Measurements from ENCODE around the gene DACH1.

The DACH1 gene

DNA sequence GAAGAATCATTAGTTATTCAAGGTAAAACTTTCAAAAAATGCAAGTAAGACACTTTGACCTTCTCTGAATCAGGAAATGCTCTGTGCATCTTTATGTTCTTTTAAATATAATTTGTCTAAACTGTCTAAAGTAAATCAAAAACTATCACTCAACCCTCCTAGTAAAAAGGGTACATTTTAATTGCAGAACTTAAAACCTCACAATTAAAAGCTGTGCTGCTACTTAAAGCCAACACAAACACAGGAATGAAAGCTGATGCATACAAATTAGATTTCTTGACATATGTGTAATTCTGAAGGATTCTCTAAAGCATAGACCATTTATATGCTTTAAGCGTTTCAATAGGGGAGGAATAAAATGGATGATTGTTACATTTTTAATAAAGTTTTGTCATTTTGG, 58.3 kb downstream of the DACH1 start:
- H3K4me3 ChIP-seq (ENCODE audit: low read depth in 1 of 2, low read length in 2 of 2) = no peak overlapping the region
- no peak overlapping the region for H3K27ac ChIP-seq (ENCODE audit: low read depth, low read length)
- H3K9ac ChIP-seq (ENCODE audit: low read depth in 1 of 2, low read length in 2 of 2) = no peak overlapping the region
- no peaks in the 10 kb centered on the region for H3K4me1 ChIP-seq (ENCODE audit: control insufficient read depth in 1 of 2, insufficient read depth in 2 of 2, low read length in 2 of 2)
- no peaks in the 10 kb centered on the region for H3K36me3 ChIP-seq (ENCODE audit: control insufficient read depth in 1 of 2, insufficient read depth in 2 of 2, low read length in 2 of 2)
- no peaks in the 10 kb centered on the region for H3K9me3 ChIP-seq (ENCODE audit: control insufficient read depth in 1 of 2, low read length in 2 of 2)
- no peaks in the 10 kb centered on the region for H3K27me3 ChIP-seq (ENCODE audit: control insufficient read depth in 1 of 2, insufficient read depth in 2 of 2, low read length in 2 of 2)

DNA sequence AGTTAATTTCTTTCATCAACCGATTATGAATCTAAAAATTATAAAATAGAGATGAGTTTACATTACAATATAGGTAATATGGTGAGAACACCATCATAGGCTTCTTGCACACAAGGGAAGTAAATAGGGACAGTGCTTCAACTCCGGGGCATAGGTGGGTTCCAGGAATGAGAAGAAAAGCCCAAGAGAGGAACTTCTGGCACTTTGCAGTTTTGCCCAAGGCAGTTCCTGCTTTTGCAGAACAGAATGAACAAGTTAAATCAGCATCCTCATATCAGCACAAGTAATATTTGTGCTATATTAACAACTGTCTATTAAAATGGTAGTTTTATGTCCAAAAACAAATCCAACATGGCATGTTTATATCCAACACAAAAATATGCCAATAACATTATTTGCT, 60.1 kb downstream of the DACH1 start:
- H3K27me3 ChIP-seq (ENCODE audit: control insufficient read depth in 1 of 2, insufficient read depth in 2 of 2, low read length in 2 of 2) = no peaks in the 10 kb centered on the region
- no peak overlapping the region for H3K27ac ChIP-seq (ENCODE audit: low read depth, low read length)
- no peak overlapping the region for H3K4me3 ChIP-seq (ENCODE audit: low read depth in 1 of 2, low read length in 2 of 2)
- peaks cover 0 to 1% of the 10 kb centered on the region in 2 donors for H3K4me1 ChIP-seq (ENCODE audit: control insufficient read depth in 1 of 2, insufficient read depth in 2 of 2, low read length in 2 of 2)
- no peaks in the 10 kb centered on the region for H3K36me3 ChIP-seq (ENCODE audit: control insufficient read depth in 1 of 2, insufficient read depth in 2 of 2, low read length in 2 of 2)
- H3K9ac ChIP-seq (ENCODE audit: low read depth in 1 of 2, low read length in 2 of 2) = no peak overlapping the region
- no peaks in the 10 kb centered on the region for H3K9me3 ChIP-seq (ENCODE audit: control insufficient read depth in 1 of 2, low read length in 2 of 2)

DNA sequence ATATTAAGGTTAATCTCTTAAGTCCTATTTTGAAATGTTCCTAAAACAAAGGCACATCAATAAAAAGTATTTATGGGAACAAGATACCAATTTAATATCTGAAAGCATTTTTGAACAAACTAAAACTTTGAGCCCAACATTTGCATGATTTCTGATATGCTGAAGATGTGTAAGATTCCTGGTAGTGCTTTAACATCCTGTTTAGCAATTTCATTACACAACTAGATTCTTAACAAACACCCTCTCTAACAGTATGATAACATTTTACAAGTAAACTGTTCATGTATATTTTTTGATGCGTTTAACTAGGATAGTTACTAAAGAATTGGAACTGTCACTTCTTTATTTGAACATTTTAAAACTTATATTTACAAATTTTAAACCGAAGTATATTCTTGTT, 63.9 kb downstream of the DACH1 start:
- Histone ChIP-seq H3K9me3 (ENCODE audit: control insufficient read depth in 1 of 2, low read length in 2 of 2) (no peaks in the 10 kb centered on the region), H3K27ac (ENCODE audit: low read depth, low read length) (no peak overlapping the region), H3K9ac (ENCODE audit: low read depth in 1 of 2, low read length in 2 of 2) (no peak overlapping the region), H3K27me3 (ENCODE audit: control insufficient read depth in 1 of 2, insufficient read depth in 2 of 2, low read length in 2 of 2) (no peaks in the 10 kb centered on the region), H3K4me1 (ENCODE audit: control insufficient read depth in 1 of 2, insufficient read depth in 2 of 2, low read length in 2 of 2) (peaks cover 0 to 25% of the 10 kb centered on the region in 2 donors), H3K4me3 (ENCODE audit: low read depth in 1 of 2, low read length in 2 of 2) (no peak overlapping the region), H3K36me3 (ENCODE audit: control insufficient read depth in 1 of 2, insufficient read depth in 2 of 2, low read length in 2 of 2) (no peaks in the 10 kb centered on the region)

DNA sequence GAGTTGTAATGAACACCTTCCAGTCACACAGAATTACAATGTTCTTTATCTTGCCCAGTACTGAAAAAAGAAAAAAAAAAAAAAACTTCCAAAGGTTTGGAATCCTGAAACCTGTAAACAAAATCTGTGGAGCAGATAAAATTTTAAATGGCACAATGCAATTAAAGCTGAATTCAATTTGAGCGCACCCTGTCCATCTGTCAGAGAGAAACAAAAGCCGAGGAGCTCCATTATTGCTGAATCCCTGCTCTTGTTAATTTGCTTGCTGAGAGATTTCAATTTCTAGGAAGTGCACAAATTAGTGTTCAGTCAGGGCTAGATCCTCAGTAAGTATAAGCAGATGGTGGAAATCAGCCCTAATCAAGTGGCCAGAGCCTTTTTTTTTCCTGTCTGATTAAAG, 65.2 kb downstream of the DACH1 start:
- peaks cover 0 to 25% of the 10 kb centered on the region in 2 donors for H3K4me1 ChIP-seq (ENCODE audit: control insufficient read depth in 1 of 2, insufficient read depth in 2 of 2, low read length in 2 of 2)
- no peak overlapping the region for H3K27ac ChIP-seq (ENCODE audit: low read depth, low read length)
- no peaks in the 10 kb centered on the region for H3K36me3 ChIP-seq (ENCODE audit: control insufficient read depth in 1 of 2, insufficient read depth in 2 of 2, low read length in 2 of 2)
- no peaks in the 10 kb centered on the region for H3K27me3 ChIP-seq (ENCODE audit: control insufficient read depth in 1 of 2, insufficient read depth in 2 of 2, low read length in 2 of 2)
- no peak overlapping the region for H3K9ac ChIP-seq (ENCODE audit: low read depth in 1 of 2, low read length in 2 of 2)
- no peak overlapping the region for H3K4me3 ChIP-seq (ENCODE audit: low read depth in 1 of 2, low read length in 2 of 2)
- H3K9me3 ChIP-seq (ENCODE audit: control insufficient read depth in 1 of 2, low read length in 2 of 2) = no peaks in the 10 kb centered on the region

DNA sequence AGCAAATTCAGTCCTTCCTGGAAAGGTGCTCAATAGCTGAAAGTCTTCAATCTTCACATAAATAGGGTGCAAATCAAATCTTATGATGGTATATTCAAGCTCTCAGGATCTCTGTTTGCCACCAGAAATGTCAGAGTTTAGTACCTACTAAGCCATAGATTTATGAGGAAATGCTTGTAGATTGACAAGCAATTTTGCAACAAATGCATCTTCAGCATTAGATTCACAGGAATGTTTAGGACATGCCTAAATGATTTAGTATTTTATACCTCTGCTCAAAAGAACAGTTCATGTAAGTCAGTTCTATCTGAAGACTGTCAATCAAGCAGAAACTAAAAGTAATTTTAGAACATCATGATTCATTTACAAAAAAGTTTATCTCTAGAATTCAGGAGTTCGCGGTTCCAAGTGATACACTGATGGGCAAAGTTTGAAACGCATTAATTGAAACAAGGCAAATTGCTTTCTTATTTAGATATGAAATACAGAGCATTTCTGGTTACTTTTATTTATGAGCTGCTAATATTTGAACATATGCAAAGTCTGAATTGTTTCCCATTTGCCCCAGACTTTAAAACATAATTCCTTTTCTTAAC, 65.7 kb downstream of the DACH1 start:
- no peak overlapping the region for H3K27ac ChIP-seq (ENCODE audit: low read depth, low read length)
- H3K4me1 ChIP-seq (ENCODE audit: control insufficient read depth in 1 of 2, insufficient read depth in 2 of 2, low read length in 2 of 2) = peaks cover 0 to 25% of the 10 kb centered on the region in 2 donors
- no peak overlapping the region for H3K9ac ChIP-seq (ENCODE audit: low read depth in 1 of 2, low read length in 2 of 2)
- no peaks in the 10 kb centered on the region for H3K27me3 ChIP-seq (ENCODE audit: control insufficient read depth in 1 of 2, insufficient read depth in 2 of 2, low read length in 2 of 2)
- no peaks in the 10 kb centered on the region for H3K36me3 ChIP-seq (ENCODE audit: control insufficient read depth in 1 of 2, insufficient read depth in 2 of 2, low read length in 2 of 2)
- H3K9me3 ChIP-seq (ENCODE audit: control insufficient read depth in 1 of 2, low read length in 2 of 2) = no peaks in the 10 kb centered on the region
- no peak overlapping the region for H3K4me3 ChIP-seq (ENCODE audit: low read depth in 1 of 2, low read length in 2 of 2)

DNA sequence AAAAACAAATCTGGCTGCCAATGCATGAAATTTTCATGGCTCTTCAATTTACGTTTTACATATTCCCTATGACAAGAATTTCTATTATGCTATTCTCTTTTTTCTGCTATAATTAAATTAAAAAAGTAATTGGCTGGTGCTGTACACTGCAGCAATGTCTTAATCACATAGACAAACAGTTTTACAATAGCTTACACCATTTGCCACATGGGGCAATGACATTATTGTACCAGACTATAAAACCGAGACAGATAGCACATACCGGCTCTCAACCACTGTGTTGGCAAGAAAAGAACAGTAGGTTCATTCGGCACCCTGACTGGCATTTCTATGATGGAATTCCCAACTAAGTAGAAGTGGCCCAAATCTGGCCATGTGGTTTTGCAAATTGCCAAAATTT, 67.7 kb downstream of the DACH1 start:
- Histone ChIP-seq H3K4me3 (ENCODE audit: low read depth in 1 of 2, low read length in 2 of 2) (no peak overlapping the region), H3K36me3 (ENCODE audit: control insufficient read depth in 1 of 2, insufficient read depth in 2 of 2, low read length in 2 of 2) (no peaks in the 10 kb centered on the region), H3K9me3 (ENCODE audit: control insufficient read depth in 1 of 2, low read length in 2 of 2) (no peaks in the 10 kb centered on the region), H3K27me3 (ENCODE audit: control insufficient read depth in 1 of 2, insufficient read depth in 2 of 2, low read length in 2 of 2) (no peaks in the 10 kb centered on the region), H3K27ac (ENCODE audit: low read depth, low read length) (no peak overlapping the region), H3K4me1 (ENCODE audit: control insufficient read depth in 1 of 2, insufficient read depth in 2 of 2, low read length in 2 of 2) (peaks cover 0 to 25% of the 10 kb centered on the region in 2 donors), H3K9ac (ENCODE audit: low read depth in 1 of 2, low read length in 2 of 2) (no peak overlapping the region)

DNA sequence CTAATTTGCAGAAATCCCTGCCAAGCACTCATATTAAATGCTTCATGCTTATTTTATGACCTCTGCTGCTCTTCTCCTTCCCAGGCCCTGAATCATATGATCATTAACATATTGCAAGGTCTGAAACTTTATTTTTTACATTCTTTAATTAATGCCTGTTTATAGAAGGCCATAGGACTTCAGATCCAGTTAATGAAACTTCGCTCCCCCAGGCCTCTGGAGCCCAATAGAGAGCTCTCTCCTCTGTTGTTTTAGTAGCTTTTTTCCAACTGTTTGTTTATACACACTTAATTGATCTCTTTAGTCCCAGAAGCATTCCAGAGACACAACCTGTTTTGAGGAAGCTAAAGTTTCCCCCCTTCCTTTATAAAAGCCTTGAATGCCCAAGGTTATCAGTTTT, 68.3 kb downstream of the DACH1 start:
- Histone ChIP-seq H3K4me1 (ENCODE audit: control insufficient read depth in 1 of 2, insufficient read depth in 2 of 2, low read length in 2 of 2) (peaks cover 0 to 25% of the 10 kb centered on the region in 2 donors), H3K27me3 (ENCODE audit: control insufficient read depth in 1 of 2, insufficient read depth in 2 of 2, low read length in 2 of 2) (no peaks in the 10 kb centered on the region), H3K9ac (ENCODE audit: low read depth in 1 of 2, low read length in 2 of 2) (no peak overlapping the region), H3K9me3 (ENCODE audit: control insufficient read depth in 1 of 2, low read length in 2 of 2) (no peaks in the 10 kb centered on the region), H3K36me3 (ENCODE audit: control insufficient read depth in 1 of 2, insufficient read depth in 2 of 2, low read length in 2 of 2) (no peaks in the 10 kb centered on the region), H3K27ac (ENCODE audit: low read depth, low read length) (no peak overlapping the region), H3K4me3 (ENCODE audit: low read depth in 1 of 2, low read length in 2 of 2) (no peak overlapping the region)

DNA sequence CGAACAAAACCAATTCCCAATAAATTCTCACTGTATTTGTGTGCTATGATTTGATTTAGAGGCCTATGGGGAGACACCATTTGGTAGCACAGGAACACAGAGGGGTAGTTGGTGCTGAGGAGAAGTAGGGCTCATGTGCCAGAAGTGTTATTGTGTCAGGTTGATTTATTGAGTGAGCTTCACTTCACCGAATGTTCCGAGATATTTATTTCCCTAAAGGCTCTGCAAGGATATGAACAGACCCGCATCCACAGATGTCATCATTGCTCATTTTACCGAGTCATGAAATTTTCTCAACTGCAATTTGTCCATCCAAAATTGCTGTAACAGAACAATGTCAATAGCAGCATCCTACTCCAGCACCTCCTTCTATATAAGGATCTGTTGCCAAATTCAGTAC, 69.5 kb downstream of the DACH1 start:
- H3K27ac ChIP-seq (ENCODE audit: low read depth, low read length) = no peak overlapping the region
- no peaks in the 10 kb centered on the region for H3K27me3 ChIP-seq (ENCODE audit: control insufficient read depth in 1 of 2, insufficient read depth in 2 of 2, low read length in 2 of 2)
- H3K36me3 ChIP-seq (ENCODE audit: control insufficient read depth in 1 of 2, insufficient read depth in 2 of 2, low read length in 2 of 2) = no peaks in the 10 kb centered on the region
- H3K9me3 ChIP-seq (ENCODE audit: control insufficient read depth in 1 of 2, low read length in 2 of 2) = no peaks in the 10 kb centered on the region
- H3K9ac ChIP-seq (ENCODE audit: low read depth in 1 of 2, low read length in 2 of 2) = no peak overlapping the region
- H3K4me3 ChIP-seq (ENCODE audit: low read depth in 1 of 2, low read length in 2 of 2) = no peak overlapping the region
- peaks cover 0 to 25% of the 10 kb centered on the region in 2 donors for H3K4me1 ChIP-seq (ENCODE audit: control insufficient read depth in 1 of 2, insufficient read depth in 2 of 2, low read length in 2 of 2)

DNA sequence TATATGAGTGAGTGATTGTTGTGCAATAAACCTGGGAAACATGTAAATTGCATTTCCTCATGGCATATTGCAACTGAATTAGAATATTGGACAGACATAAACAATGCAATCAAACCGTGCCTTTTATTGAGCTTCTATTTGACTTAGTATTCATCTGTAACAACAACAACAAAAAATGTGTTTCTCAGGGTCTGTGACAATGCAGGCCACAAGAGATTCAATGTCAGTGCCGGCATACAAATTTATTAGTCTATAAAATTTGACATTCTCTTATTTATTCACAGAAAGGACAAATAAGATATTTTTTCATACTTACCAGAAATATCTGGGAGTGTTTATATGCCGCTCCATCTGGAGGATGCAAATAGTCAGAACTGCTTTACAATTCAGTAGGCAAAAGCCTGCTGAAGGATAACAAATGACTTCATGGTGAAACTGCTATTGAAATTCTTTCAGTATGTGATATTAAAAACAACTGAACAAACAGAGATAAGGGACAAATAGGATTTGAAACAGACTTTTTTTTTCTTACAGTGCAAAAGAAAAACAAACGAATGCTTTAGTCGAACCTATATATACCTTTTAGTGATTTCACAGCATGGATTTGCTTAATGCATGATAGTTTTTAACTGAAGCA, 77.2 kb downstream of the DACH1 start:
- no peak overlapping the region for H3K27ac ChIP-seq (ENCODE audit: low read depth, low read length)
- no peak overlapping the region for H3K4me3 ChIP-seq (ENCODE audit: low read depth in 1 of 2, low read length in 2 of 2)
- no peaks in the 10 kb centered on the region for H3K4me1 ChIP-seq (ENCODE audit: control insufficient read depth in 1 of 2, insufficient read depth in 2 of 2, low read length in 2 of 2)
- H3K9ac ChIP-seq (ENCODE audit: low read depth in 1 of 2, low read length in 2 of 2) = no peak overlapping the region
- no peaks in the 10 kb centered on the region for H3K27me3 ChIP-seq (ENCODE audit: control insufficient read depth in 1 of 2, insufficient read depth in 2 of 2, low read length in 2 of 2)
- no peaks in the 10 kb centered on the region for H3K36me3 ChIP-seq (ENCODE audit: control insufficient read depth in 1 of 2, insufficient read depth in 2 of 2, low read length in 2 of 2)
- H3K9me3 ChIP-seq (ENCODE audit: control insufficient read depth in 1 of 2, low read length in 2 of 2) = no peaks in the 10 kb centered on the region

DNA sequence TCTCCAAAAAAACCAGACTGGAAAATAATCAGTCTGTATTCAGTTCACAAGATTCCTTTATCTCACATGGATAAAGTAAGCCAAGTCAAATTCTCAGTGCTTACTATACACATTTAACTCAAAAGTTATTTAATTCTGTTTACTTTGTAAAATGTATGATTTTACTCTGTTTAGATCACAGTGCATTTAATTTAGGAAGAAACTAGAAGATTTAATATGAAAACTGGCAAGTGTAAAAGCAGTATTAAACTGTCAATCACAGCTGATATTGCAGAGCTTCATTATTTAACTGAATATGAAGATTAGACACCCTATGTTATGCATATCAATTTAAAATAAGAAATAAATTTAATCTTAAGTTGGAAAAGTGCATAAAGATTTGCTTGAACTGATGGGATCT, 78.0 kb downstream of the DACH1 start:
- Histone ChIP-seq H3K27me3 (ENCODE audit: control insufficient read depth in 1 of 2, insufficient read depth in 2 of 2, low read length in 2 of 2) (no peaks in the 10 kb centered on the region), H3K9me3 (ENCODE audit: control insufficient read depth in 1 of 2, low read length in 2 of 2) (no peaks in the 10 kb centered on the region), H3K36me3 (ENCODE audit: control insufficient read depth in 1 of 2, insufficient read depth in 2 of 2, low read length in 2 of 2) (no peaks in the 10 kb centered on the region), H3K27ac (ENCODE audit: low read depth, low read length) (no peak overlapping the region), H3K4me3 (ENCODE audit: low read depth in 1 of 2, low read length in 2 of 2) (no peak overlapping the region), H3K4me1 (ENCODE audit: control insufficient read depth in 1 of 2, insufficient read depth in 2 of 2, low read length in 2 of 2) (no peaks in the 10 kb centered on the region), H3K9ac (ENCODE audit: low read depth in 1 of 2, low read length in 2 of 2) (no peak overlapping the region)
